22Rv1 (cell line): ENCODE data around the gene ASCL2.

ENCODE experiments used
- H3K27ac ChIP-seq: fragments of 450-650 bp; 2 replicates; pipeline ENCODE4 v1.5.1; 2017
- CTCF ChIP-seq: fragments of 450-650 bp; IDR thresholded peaks from 2 replicates; pipeline ENCODE4 v1.5.1; 2017; ENCODE audit warnings: mild to moderate bottlenecking
- ZFX ChIP-seq: fragments of 450-650 bp; IDR thresholded peaks from 2 replicates; pipeline ENCODE4 v1.6.1; 2017; ENCODE audit warnings: antibody characterized with exemption, borderline replicate concordance

Gene ASCL2

GRCh38 chr11:2298795-2299761 is 28.7 kb upstream of the ASCL2 start:
- TF ChIP-seq ZFX (no peak), CTCF (peak; percentile 69)
- H3K27ac ChIP-seq, result no peak overlapping the region

GRCh38 chr11:2298131-2298794 is 27.9 kb upstream of the ASCL2 start:
- no peak overlapping the region for H3K27ac ChIP-seq
- TF ChIP-seq ZFX (no peak), CTCF (no peak)

- no peak for TF ChIP-seq CTCF
- no peak for TF ChIP-seq ZFX
Observed at GRCh38 chr11:2297623-2298030, 27.2 kb upstream of the ASCL2 start.

GRCh38 chr11:2296913-2297622 is 26.7 kb upstream of the ASCL2 start:
- no peak overlapping the region for H3K27ac ChIP-seq
- TF ChIP-seq ZFX (no peak), CTCF (no peak)

More at GRCh38 chr11:2297623-2298030, 27.2 kb upstream of the ASCL2 start:
- no peak overlapping the region for H3K27ac ChIP-seq

GRCh38 chr11:2295971-2296912 is 25.9 kb upstream of the ASCL2 start:
- TF ChIP-seq ZFX, result no peak
- TF ChIP-seq CTCF, result no peak
- no peak overlapping the region for H3K27ac ChIP-seq

GRCh38 chr11:2294926-2295290 is 24.5 kb upstream of the ASCL2 start:
- H3K27ac ChIP-seq, result no peak overlapping the region
- TF ChIP-seq CTCF, result no peak
- no peak for TF ChIP-seq ZFX
